GM04503 (cell line): ENCODE results near the gene ST3GAL3.

Experiments used
- DNase-seq: peaks from one replicate; pipeline ENCODE4 v3.0.0-alpha.2; 2012; ENCODE audit warnings: low read depth

Gene ST3GAL3

GRCh38 chr1:43938892-43939587 lies 231.7 kb downstream of the ST3GAL3 start:
- DNase-seq, result no peak

DNA sequence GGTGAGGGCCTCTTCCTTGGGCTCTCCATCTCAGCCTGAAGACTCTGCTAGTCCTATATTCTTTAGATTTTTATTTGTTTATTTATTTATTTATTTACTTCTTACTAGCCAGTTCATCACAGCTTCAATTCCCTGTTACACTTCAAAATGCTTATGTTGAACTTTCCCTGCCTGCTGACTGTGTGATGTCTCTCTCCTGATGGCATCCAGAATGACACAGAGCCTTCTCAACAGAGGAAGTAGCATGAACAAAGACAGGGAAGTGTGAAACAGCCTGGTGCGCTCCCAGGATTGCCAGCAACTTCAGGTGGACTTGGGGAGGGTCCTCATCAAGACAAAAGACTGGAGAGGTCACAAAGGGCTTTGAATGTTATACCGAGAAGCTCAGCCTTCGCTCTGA lies 235.1 kb downstream of the ST3GAL3 start:
- DNase-seq, result no peak

- no peak for DNase-seq
Observed at GRCh38 chr1:43944860-43945259, 237.5 kb downstream of the ST3GAL3 start.

GRCh38 chr1:43945674-43946235 lies 238.4 kb downstream of the ST3GAL3 start:
- DNase-seq, result no peak

DNA sequence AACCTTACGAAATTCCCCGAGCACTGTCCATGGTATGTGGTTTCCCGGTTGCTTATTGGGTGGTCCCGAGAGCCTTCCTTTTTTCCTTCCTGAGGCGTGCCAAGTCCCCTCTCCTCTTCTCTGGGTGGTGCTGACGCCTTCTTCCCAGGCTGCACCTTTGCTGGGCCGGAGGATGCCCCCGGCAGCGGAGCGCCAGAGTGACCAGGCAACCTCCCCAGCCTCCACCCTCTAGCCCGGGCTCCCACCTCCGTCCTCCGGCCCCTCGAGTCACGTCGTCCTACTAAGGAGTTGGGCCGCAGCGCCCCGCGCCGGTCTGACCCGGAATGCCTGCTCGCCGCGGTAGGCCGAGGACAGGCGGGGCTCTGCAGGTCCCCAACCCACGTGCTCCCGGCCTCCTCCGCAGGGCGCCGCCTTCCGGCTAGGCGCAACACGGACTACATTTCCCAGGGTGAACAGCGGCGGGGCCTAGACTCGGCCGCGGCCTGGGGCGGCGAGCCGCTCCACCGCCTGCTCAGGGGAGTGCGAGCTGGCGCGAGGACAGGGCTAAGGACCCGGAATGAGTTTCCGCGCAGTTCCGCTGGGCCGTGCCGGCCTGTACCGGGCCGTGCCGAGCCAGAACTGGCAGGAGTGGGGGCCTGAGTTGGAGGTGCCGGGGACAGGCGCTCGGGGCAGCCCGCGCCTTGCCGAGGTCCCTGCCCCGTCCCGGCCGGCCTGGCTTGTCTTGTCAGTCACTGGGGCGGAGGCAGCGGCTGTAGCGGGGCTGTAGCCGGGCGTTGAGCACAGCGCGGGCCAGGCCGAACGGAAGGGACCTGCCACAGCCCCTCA lies 239.1 kb downstream of the ST3GAL3 start, which contains the start of gene IPO13:
IPO13 (plus strand) TSS at position 715 of the 825 bp plus-strand sequence. CDS start 651 bp downstream, outside the sequence.
- peak; percentile 55 for DNase-seq

DNA sequence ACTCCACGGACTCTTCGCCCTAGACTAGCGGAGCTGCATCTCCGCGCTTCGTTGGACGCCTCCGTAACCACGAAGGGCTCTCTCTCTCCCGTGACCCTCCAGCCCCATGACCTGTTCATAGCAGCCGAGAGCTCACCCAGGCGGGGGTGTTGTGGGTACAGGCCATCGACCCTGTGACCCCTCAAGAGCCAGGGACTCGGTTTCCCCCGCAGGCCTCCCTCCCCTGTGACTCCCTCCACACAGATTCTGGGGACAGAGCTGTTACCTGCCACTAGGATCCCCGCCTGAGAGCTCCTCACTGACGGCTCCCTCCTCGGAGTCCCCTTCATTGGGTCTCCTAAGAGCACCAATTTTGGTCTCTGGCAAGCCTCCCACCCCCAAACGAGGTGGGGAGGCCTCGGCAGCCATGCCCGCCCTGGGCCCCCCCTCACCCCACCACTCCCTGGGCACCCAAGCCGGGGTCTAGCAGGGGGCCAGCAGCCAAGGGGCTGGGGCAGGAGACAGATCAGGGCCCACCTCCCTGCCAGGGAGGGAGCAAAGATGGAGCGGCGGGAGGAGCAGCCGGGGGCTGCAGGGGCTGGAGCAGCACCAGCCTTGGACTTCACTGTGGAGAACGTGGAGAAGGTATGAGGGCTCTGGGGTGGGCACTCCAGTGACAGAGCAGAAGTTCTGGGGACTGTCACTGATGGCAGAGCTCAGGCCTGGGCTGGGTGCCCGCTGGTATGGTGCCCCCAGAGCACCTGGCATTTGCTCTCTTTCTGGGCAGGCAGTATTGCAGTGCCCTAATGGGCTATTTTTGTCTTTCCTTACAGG lies 239.9 kb downstream of the ST3GAL3 start:
- DNase-seq, result no peak

- DNase-seq, result no peak
Observed at GRCh38 chr1:43947874-43948437, 240.6 kb downstream of the ST3GAL3 start.

GRCh38 chr1:43949678-43950077 lies 242.3 kb downstream of the ST3GAL3 start:
- no peak for DNase-seq

GRCh38 chr1:43951021-43951985 lies 244.0 kb downstream of the ST3GAL3 start:
- DNase-seq, result no peak

- no peak for DNase-seq
Observed at GRCh38 chr1:43952731-43953346, 245.5 kb downstream of the ST3GAL3 start.

DNA sequence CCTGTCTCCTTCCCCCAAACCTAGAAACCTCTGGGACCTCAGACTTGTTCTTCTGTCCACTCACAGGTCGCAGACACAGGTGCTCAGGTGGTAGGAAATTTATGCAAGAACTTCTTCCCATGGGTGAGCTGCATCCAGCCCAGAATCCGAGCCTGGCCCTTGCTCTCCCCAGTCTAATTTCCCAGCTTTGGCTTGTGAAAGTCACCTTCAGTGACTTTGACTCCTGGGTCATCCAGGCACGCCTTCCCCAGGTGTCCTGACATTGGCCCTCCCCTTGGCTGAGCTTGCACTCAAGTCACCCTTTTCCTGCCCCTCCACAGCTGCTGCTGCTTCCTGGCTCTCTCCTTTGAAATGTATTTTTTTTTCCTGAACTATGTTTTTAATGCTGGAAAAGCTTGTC lies 246.0 kb downstream of the ST3GAL3 start:
- DNase-seq, result no peak

DNA sequence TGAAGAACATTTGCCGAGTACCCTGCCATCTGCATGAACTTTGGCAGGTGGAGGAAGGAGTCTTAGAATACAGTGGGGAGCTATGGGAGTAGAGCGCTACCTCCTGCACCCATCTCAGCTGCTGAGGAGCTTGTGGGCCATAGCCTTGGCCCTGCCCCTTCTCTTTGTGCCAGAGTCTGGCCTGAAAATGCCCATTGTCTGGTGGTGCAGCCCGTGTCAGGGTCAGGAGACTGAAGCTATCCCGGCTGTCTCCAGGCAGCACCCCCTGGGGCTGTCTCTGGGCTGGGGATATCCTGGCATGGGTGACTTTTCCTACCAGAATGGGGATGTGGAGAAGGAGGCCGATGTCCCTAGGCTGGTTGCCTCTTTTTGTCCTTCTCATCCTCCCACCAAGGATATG lies 246.7 kb downstream of the ST3GAL3 start:
- no peak for DNase-seq

DNA sequence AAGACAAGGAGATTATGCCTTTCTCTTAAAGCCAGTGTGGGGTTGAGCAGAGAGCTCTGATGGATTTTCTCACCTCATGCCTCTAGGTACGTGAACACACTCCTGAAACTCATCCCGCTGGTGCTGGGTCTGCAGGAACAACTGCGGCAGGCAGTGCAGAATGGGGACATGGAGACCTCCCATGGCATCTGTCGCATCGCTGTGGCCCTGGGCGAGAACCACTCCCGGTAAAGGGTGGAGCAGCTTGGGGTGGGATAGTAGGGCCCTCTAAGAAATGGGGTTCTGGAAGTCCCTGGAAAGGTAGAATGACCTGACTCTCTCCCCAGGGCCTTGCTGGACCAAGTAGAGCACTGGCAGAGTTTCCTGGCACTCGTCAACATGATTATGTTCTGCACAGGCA lies 248.9 kb downstream of the ST3GAL3 start:
- no peak for DNase-seq

DNA sequence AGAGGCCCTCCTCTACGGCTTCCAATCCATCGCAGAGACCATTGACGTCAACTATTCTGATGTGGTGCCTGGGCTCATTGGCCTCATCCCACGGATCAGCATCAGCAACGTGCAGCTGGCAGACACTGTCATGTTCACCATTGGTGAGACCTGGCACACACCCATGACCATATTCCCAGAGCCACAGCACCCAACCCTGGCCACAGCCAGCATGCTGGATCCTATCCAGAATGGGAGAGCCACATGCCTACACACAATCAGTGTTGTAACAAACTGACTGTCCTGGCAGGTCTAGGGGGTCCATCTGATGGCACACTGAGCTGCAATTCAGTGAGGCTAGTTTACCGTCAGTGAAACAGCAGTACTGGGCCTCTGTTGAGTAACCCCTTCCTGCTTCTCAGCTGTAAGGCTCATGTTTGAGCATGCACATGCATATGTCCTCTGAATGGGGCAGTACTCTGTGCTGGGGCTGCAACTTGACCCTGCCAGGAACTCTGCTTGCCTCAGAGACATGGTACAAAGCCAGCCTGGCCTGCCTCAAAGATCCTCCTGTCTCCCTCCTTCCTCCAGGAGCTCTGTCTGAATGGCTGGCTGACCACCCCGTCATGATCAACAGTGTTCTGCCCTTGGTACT lies 250.2 kb downstream of the ST3GAL3 start:
- DNase-seq, result no peak

DNA sequence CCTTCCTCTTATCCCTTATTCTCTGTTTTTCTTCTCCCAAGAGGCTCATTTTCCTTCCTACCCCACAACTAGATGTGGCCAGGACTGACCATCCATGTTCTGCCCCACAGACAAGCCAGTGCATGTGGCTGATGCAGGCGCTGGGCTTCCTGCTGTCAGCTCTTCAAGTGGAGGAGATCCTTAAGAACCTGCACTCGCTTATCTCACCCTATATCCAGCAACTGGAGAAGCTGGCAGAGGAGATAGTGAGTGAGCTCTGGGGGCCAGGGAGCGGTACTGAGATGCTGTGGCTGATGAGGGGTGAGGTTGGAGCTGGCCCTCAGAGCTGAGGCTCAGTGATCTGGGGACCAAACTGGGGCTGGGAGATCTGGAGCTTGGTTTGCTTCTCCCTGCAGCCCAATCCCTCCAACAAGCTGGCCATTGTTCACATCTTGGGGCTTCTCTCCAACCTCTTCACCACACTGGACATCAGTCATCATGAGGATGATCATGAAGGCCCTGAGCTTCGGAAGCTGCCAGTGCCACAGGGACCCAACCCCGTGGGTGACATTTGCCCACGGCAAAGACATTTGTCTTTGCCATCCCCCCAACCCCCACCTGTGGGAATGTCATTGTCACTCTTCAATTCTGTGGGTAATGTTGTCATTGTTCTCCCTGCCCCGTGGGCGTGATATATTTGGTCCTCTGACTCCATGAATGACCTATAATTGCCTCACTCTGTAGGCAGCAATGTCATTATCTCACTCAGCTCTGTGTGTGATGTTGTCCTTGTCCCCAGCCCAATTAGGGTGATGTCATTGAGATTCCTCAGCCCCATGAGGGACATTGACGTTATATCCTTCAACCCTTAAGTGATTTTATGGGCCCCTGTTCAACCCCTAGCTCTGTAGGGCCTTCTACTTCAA lies 251.3 kb downstream of the ST3GAL3 start:
- DNase-seq, result no peak

DNA sequence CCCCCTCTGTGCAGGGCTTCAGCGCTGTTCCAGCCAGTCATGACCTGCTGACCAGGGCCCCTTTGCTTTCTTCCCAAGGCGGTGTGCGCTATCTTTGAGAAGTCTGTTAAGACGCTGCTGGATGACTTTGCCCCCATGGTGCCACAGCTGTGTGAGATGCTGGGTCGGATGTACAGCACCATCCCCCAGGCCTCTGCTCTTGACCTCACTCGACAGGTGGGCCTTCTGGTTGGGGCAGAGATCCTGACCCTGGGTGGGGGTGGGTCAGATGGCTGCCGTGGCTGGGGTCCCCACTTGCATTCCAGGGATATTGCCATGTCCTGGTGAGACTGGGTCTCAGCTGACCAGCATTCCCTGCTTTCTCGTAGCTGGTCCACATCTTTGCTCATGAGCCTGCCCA lies 253.5 kb downstream of the ST3GAL3 start:
- DNase-seq, result no peak

DNA sequence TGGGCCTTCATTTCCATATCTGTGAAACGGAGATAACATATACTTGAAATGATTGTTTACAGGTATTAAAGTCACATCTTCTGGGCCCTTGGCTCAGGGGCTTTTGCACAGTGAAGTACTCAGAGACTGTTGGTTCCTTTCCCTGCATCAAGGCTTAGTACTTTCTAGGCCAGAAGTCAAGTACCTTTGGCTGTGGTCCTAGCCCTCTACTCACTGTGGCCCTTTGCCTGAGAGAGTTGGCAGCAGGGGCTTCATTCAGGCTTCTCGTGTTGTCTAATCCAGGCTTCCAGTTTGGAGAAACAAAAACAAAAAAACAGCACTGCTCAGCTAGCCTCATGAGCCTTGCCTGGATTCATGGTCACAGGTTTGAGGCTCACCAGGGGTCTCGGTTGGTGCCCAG lies 254.4 kb downstream of the ST3GAL3 start:
- no peak for DNase-seq

DNA sequence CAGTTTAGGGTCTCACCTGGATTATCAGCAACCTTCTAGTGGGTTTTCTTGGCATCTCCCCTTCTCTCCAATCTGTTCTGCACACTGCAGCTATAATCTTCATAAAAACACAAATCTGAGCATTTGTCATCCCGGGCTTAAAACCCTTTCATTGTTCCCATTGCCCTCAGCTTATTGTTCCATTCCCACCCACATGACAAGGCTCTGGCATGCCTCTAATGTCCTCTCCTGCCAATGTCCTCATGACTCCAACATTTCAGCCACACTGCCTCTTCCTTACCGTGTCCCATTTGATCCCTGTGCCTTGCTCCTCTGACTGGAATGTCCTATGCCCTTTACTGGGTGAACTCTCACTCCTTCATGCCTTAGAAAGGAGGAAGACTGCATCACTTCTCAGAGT lies 255.0 kb downstream of the ST3GAL3 start:
- DNase-seq, result no peak

DNA sequence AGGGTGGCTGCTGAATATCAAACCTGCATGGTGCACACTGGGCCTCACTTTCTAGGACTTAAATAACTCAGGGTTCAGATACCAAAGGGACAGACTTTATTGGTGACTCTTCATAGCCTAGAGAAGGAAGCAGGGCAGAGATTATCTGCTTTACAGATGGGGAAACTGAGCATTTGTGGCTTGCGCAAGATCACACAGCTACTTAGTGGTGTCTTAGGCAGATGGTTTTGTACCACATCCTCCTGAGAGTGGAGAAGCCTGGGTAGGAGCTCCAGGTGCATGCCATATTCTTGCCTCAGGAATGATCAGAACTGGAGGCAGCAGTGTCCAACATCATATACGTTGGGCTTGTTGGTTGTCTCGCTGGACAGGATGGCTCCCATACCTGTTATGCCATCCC lies 255.7 kb downstream of the ST3GAL3 start:
- DNase-seq, result no peak
